HepG2 (cell line): ENCODE results near the gene MARK4. TPM values are rescaled to one million over a fixed set of nuclear protein-coding genes. Genes with fewer than 3 reads are reported as not detected.

Source experiments
- ATAC-seq: fragments of 200-7000 bp; cut with Tn5 transposase; 3 replicates; pipeline ENCODE4 v1.9.1; 2020; ENCODE audit warnings: mild to moderate bottlenecking, moderate library complexity
- BruUV-seq: library from RNA; stranded (reverse); fragments of 400-500 nt; replicated peaks from 2 replicates; lab custom pipeline; 2021; lab: Mats Ljungman, UMichigan
- CTCF ChIA-PET: fragments of 300-600 bp; formaldehyde crosslinking; extraction: SDS; loops from one replicate; lab custom pipeline; 2021; ENCODE audit warnings: low total read pairs, inconsistent platforms, low intra/inter-chr PET ratio; lab: Yijun Ruan, JAX
- POLR2A ChIA-PET: fragments of 350-600 bp; sonication (Branson Sonifier 250); formaldehyde crosslinking; loops from one replicate; lab custom pipeline; 2020; ENCODE audit warnings: antibody characterized with exemption, inconsistent platforms; lab: Yijun Ruan, JAX
- DNase-seq: peaks from one replicate; pipeline ENCODE4 v3.0.0-alpha.2; 2015; ENCODE audit warnings: low spot score
- FAIRE-seq: peaks from 3 replicates; lab custom pipeline; 2011; peaks lifted over from hg19 to GRCh38; lab: Jason Lieb, UNC
- H2AFZ ChIP-seq: one replicate; pipeline ENCODE4 v1.6.1; 2011; ENCODE audit warnings: low read length, inconsistent platforms
- H3K27ac ChIP-seq: fragments of 300-600 bp; 3 replicates; pipeline ENCODE4 v1.8.0; 2011; ENCODE audit warnings: mixed run types, mild to moderate bottlenecking, mixed read lengths, low read length, inconsistent platforms; ENCODE audit not compliant: insufficient read depth; ENCODE audit errors: extremely low read length
- H3K27me3 ChIP-seq, 2 experiments: fragments of 200-600 bp in 1 of 2; 2 replicates in 1 of 2; 3 replicates in 1 of 2; pipeline versions ENCODE4 v1.6.0 to v1.8.0; 2011; ENCODE audit warnings: low read length in 2 of 2, mild to moderate bottlenecking in 2 of 2, moderate library complexity in 2 of 2, inconsistent platforms in 1 of 2; ENCODE audit not compliant: insufficient read depth in 2 of 2, control insufficient read depth in 1 of 2
- H3K36me3 ChIP-seq, 2 experiments: fragments of 200-600 bp in 1 of 2; replicated peaks in 1 of 2; 2 replicates in 1 of 2; 3 replicates in 1 of 2; pipeline versions ENCODE4 v1.5.1 to v1.8.0; 2011; ENCODE audit warnings: low read length in 2 of 2, inconsistent platforms in 1 of 2; ENCODE audit not compliant: insufficient read depth in 2 of 2, control insufficient read depth in 1 of 2
- H3K4me1 ChIP-seq: 2 replicates; pipeline ENCODE4 v1.5.1; 2012; ENCODE audit warnings: low read length, inconsistent platforms; ENCODE audit not compliant: insufficient read depth
- H3K4me2 ChIP-seq: 2 replicates; pipeline ENCODE4 v1.6.0; 2011; ENCODE audit warnings: low read depth, low read length, inconsistent platforms
- H3K4me3 ChIP-seq, 3 experiments: fragments of 200-600 bp in 1 of 3; sonication (generic), shearing (Covaris generic) in 1 of 3; replicated peaks in 1 of 3; 2 replicates each; pipeline ENCODE4 v1.5.1; 2011 to 2016; ENCODE audit warnings: low read length in 3 of 3, inconsistent platforms in 2 of 3, low read depth in 2 of 3, mild to moderate bottlenecking in 2 of 3, control low read depth in 1 of 3, mixed read lengths in 1 of 3; ENCODE audit not compliant: insufficient read depth in 1 of 3
- H3K79me2 ChIP-seq: one replicate; pipeline ENCODE4 v1.6.1; 2011; ENCODE audit warnings: low read length, inconsistent platforms; ENCODE audit not compliant: insufficient read depth
- H3K9ac ChIP-seq: 2 replicates; pipeline ENCODE4 v1.6.0; 2011; ENCODE audit warnings: mild to moderate bottlenecking, low read depth, low read length, inconsistent platforms; ENCODE audit not compliant: insufficient read depth
- H3K9me3 ChIP-seq: 2 replicates; pipeline ENCODE4 v1.5.1; 2012; ENCODE audit warnings: mild to moderate bottlenecking, low read length
- H4K20me1 ChIP-seq: 2 replicates; pipeline ENCODE4 v1.6.0; 2011; ENCODE audit warnings: inconsistent platforms, mild to moderate bottlenecking, low read length, moderate library complexity; ENCODE audit not compliant: insufficient read depth
- GTF2F1 ChIP-seq: fragments of 150-350 bp; IDR thresholded peaks from 2 replicates; pipeline ENCODE4 v1.6.1; 2014; ENCODE audit warnings: low read length
- ZMYM3 ChIP-seq: sonication (generic); formaldehyde crosslinking; IDR thresholded peaks from 2 replicates; pipeline ENCODE4 v1.5.1; 2020; ENCODE audit warnings: mild to moderate bottlenecking, missing genetic modification reagents
- ZNF674 ChIP-seq: sonication (generic); formaldehyde crosslinking; IDR thresholded peaks from 2 replicates; pipeline ENCODE4 v1.5.0; 2020; ENCODE audit warnings: low read depth, mild to moderate bottlenecking, missing genetic modification reagents
- WGBS: methylation state at CpG from one replicate; pipeline ENCODE4 v1.1.6; 2017; ENCODE audit warnings: low lambda C conversion rate; 5-methylcytosine and 5-hydroxymethylcytosine counted together
- in situ Hi-C: cut with HindIII; loops from 2 replicates; pipeline ENCODE4 v1.10.0; 2017; ENCODE audit warnings: low pct_unique_long_range_greater_than_20kb; ENCODE audit not compliant: extremely low pct_ligation_motif_present
- intact Hi-C: fragments of 100-400 bp; cut with micrococcal nuclease; formaldehyde crosslinking; loops from one replicate; pipeline ENCODE4 v1.10.0; 2022; ENCODE audit not compliant: unreplicated experiment
- polyA plus RNA-seq, 8 experiments: library from polyadenylated mRNA; depleted of rRNA in 3 of 8; stranded (reverse) in 7 of 8; unstranded in 1 of 8; fragments of >200 nt; fragmentation: Illumina TruSeq in 4 of 8; extraction: Trizol in 4 of 8; gene quantifications; 2 replicates each; pipeline versions ENCODE4 v1.2.1 to v1.2.3, GENCODE V29; 2011 to 2016; ENCODE audit warnings: low read depth in 4 of 8, missing spikeins in 1 of 8, mixed read lengths in 1 of 8; ENCODE audit not compliant: insufficient read depth in 1 of 8
- total RNA-seq, 5 experiments: library from RNA; depleted of rRNA; stranded (reverse); fragments of >200 nt; fragmentation: Illumina TruSeq; extraction: Trizol; gene quantifications; 2 replicates each; pipeline ENCODE4 v1.2.3, GENCODE V29; 2016; ENCODE audit warnings: low read depth in 1 of 5
- TF ChIP-seq, protein P1 (sequence below): sonication (generic); formaldehyde crosslinking; IDR thresholded peaks from 2 replicates; pipeline ENCODE4 v1.5.1; 2020; ENCODE audit warnings: mild to moderate bottlenecking, missing genetic modification reagents, moderate library complexity
- TF ChIP-seq, protein P2 (sequence below): sonication (generic); formaldehyde crosslinking; IDR thresholded peaks from 2 replicates; pipeline ENCODE4 v1.5.1; 2020; ENCODE audit warnings: missing genetic modification reagents, mild to moderate bottlenecking, borderline replicate concordance
- TF ChIP-seq, protein P3 (sequence below): sonication (generic); formaldehyde crosslinking; IDR thresholded peaks from 2 replicates; pipeline ENCODE4 v1.4.0; 2020; ENCODE audit warnings: missing genetic modification reagents

The MARK4 gene
- total and polyA plus RNA-seq, 2 of the 13 experiments (the other 11 are each of a cell fraction or from before 2014, with no cell fraction given), result 7.0 to 12.2 TPM

DNA sequence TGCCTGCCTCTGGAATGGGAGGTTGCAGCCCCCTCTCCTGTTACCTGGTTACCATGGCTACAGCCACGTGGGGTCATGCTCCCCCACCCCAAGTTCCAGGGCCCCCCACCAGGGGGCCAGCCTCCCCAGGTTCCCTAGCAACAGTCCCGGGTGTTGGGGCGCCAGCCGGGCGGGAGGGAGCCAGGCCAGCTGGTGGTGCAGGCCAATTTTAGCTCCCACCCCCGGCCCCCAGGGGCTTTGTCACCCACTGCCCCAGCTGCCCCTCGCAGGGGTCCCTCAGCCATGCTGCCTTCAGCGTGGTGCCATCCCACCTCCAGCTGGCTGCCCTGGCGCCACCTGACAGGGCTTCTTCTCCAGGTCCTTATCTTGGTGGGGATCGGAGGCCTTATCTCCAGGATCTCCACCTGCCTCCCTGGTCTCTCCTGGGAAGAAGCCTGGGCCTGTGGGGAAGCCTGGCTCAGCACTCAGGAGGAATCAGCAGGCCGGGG is 3.0 kb downstream of the MARK4 start (continued):
- TF ChIP-seq ZMYM3 (CRISPR knock-in tag), result 0 out of 2 replicates have a peak, but pooled peaks have one; percentile 0

DNA sequence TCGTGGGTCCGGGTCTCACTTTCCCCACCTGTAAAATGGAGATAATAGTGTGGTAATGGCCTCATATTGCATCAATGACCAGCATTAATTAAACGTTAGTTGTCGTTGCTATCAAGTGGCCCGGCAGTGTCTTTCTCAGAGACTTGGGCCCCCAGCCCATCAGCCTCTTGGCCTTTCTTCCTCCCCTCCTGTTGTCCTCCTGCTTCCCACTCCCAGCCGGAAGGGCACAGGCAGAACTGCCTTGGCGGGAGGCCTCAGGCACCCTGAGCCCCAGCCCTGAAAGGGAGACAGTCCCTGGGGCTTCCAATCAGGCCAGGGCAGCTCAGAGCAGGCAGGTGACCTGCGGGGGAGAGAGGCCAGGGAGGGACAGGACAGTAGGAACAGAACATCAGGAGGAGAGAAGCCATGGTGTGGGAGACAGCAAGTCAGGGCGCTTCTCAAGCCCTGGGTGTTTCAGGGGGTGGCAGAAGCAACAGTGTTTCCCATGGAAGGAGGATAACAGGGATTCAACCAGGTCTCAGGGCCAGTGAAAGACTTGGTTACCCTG is 4.6 kb downstream of the MARK4 start:
- H4K20me1 ChIP-seq, result no peaks in the 10 kb centered on the region
- no peak overlapping the region for H3K9ac ChIP-seq
- in situ Hi-C loops (no loop called here), intact Hi-C loops (no loop called here)
- H3K4me3 ChIP-seq, result no peak overlapping the region
- peaks cover 46% of the 10 kb centered on the region for H3K4me1 ChIP-seq
- FAIRE-seq, result no peak
- H3K9me3 ChIP-seq, result no peaks in the 10 kb centered on the region
- POLR2A ChIA-PET, result no interaction called here
- no peak overlapping the region for H2AFZ ChIP-seq
- peaks cover 0 to 1% of the 10 kb centered on the region in 2 experiments; a peak in 2 of 5 replicates for H3K36me3 ChIP-seq
- no peak overlapping the region for H3K27ac ChIP-seq
- no peak for DNase-seq
- TF ChIP-seq GTF2F1 (no peak), ZNF674 (CRISPR knock-in tag) (no peak)
- TF ChIP-seq, protein P1, sequence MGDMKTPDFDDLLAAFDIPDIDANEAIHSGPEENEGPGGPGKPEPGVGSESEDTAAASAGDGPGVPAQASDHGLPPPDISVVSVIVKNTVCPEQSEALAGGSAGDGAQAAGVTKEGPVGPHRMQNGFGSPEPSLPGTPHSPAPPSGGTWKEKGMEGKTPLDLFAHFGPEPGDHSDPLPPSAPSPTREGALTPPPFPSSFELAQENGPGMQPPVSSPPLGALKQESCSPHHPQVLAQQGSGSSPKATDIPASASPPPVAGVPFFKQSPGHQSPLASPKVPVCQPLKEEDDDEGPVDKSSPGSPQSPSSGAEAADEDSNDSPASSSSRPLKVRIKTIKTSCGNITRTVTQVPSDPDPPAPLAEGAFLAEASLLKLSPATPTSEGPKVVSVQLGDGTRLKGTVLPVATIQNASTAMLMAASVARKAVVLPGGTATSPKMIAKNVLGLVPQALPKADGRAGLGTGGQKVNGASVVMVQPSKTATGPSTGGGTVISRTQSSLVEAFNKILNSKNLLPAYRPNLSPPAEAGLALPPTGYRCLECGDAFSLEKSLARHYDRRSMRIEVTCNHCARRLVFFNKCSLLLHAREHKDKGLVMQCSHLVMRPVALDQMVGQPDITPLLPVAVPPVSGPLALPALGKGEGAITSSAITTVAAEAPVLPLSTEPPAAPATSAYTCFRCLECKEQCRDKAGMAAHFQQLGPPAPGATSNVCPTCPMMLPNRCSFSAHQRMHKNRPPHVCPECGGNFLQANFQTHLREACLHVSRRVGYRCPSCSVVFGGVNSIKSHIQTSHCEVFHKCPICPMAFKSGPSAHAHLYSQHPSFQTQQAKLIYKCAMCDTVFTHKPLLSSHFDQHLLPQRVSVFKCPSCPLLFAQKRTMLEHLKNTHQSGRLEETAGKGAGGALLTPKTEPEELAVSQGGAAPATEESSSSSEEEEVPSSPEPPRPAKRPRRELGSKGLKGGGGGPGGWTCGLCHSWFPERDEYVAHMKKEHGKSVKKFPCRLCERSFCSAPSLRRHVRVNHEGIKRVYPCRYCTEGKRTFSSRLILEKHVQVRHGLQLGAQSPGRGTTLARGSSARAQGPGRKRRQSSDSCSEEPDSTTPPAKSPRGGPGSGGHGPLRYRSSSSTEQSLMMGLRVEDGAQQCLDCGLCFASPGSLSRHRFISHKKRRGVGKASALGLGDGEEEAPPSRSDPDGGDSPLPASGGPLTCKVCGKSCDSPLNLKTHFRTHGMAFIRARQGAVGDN (CRISPR knock-in tag), result peak; percentile 21; the same call in 1 of the 2 replicates
- TF ChIP-seq, protein P2, sequence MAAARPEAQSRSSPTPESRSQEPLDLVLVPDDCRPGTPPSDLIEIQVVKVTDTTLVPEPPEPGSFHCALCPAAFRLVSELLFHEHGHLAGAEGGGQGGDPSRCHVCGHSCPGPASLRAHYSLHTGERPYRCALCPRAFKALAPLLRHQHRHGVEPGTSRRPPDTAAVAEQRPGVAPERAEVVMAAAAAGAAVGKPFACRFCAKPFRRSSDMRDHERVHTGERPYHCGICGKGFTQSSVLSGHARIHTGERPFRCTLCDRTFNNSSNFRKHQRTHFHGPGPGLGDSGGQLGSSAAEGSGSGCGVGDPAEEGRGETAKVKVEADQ (CRISPR knock-in tag), result no peak
- TF ChIP-seq, protein P3, sequence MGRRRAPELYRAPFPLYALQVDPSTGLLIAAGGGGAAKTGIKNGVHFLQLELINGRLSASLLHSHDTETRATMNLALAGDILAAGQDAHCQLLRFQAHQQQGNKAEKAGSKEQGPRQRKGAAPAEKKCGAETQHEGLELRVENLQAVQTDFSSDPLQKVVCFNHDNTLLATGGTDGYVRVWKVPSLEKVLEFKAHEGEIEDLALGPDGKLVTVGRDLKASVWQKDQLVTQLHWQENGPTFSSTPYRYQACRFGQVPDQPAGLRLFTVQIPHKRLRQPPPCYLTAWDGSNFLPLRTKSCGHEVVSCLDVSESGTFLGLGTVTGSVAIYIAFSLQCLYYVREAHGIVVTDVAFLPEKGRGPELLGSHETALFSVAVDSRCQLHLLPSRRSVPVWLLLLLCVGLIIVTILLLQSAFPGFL, result no peak
- CTCF ChIA-PET, result no interaction called here
- H3K79me2 ChIP-seq, result peaks cover 38% of the 10 kb centered on the region
- H3K27me3 ChIP-seq, result no peaks in the 10 kb centered on the region
- no peak overlapping the region for H3K4me2 ChIP-seq
- no peak for ATAC-seq
- 99% methylated on average over 9 of the region's 9 CpGs for WGBS
- TSS peak; percentile 49 for BruUV-seq
